H9 (cell line): Measurements from ENCODE around the gene REC114. TPM values are rescaled to one million over a fixed set of nuclear protein-coding genes. Genes with fewer than 3 reads are reported as not detected.

Source experiments
- DNase-seq: peaks from one replicate; pipeline ENCODE4 v3.0.0-alpha.2; 2017
- H2AFZ ChIP-seq: one replicate; pipeline ENCODE4 v1.6.1; 2013; ENCODE audit warnings: mild to moderate bottlenecking, low read length, control low read depth, moderate library complexity
- H2AK5ac ChIP-seq: 2 replicates; pipeline ENCODE4 v1.6.1; 2013; ENCODE audit warnings: low read length, control low read depth, mixed read lengths; ENCODE audit not compliant: insufficient read length
- H2BK120ac ChIP-seq: one replicate; pipeline ENCODE4 v1.6.1; 2013; ENCODE audit warnings: low read depth, mild to moderate bottlenecking, low read length, control low read depth, inconsistent platforms; ENCODE audit not compliant: poor library complexity, severe bottlenecking
- H2BK12ac ChIP-seq: 2 replicates; pipeline ENCODE4 v1.6.1; 2013; ENCODE audit warnings: low read length, control low read depth, mixed read lengths, low read depth; ENCODE audit not compliant: insufficient read length
- H2BK15ac ChIP-seq: 2 replicates; pipeline ENCODE4 v1.6.1; 2013; ENCODE audit warnings: low read depth, low read length, control low read depth
- H2BK20ac ChIP-seq: one replicate; pipeline ENCODE4 v1.6.1; 2013; ENCODE audit warnings: low read depth, mild to moderate bottlenecking, low read length, control low read depth, inconsistent platforms; ENCODE audit not compliant: poor library complexity, severe bottlenecking
- H2BK5ac ChIP-seq: 2 replicates; pipeline ENCODE4 v1.6.1; 2013; ENCODE audit warnings: low read length, control low read depth, mixed read lengths; ENCODE audit not compliant: insufficient read length
- H3K14ac ChIP-seq: 2 replicates; pipeline ENCODE4 v1.6.1; 2013; ENCODE audit warnings: low read length, control low read depth; ENCODE audit not compliant: insufficient read depth
- H3K18ac ChIP-seq: 2 replicates; pipeline ENCODE4 v1.6.1; 2013; ENCODE audit warnings: low read depth, mild to moderate bottlenecking, mixed read lengths, low read length, control low read depth; ENCODE audit not compliant: insufficient read length
- H3K23ac ChIP-seq: 2 replicates; pipeline ENCODE4 v1.6.1; 2013; ENCODE audit warnings: low read length, control low read depth, mixed read lengths, low read depth; ENCODE audit not compliant: insufficient read length
- H3K23me2 ChIP-seq: 2 replicates; pipeline ENCODE4 v1.6.1; 2013; ENCODE audit warnings: low read depth, mild to moderate bottlenecking, mixed read lengths, low read length, control low read depth; ENCODE audit not compliant: insufficient read length, poor library complexity, severe bottlenecking
- H3K27ac ChIP-seq: 2 replicates; pipeline ENCODE4 v1.5.1; 2013; ENCODE audit warnings: low read length, control low read depth, mixed read lengths, low read depth; ENCODE audit not compliant: insufficient read length
- H3K27me3 ChIP-seq: 2 replicates; pipeline ENCODE4 v1.6.1; 2013; ENCODE audit warnings: low read length, control low read depth, inconsistent platforms; ENCODE audit not compliant: insufficient read depth
- H3K4ac ChIP-seq: 2 replicates; pipeline ENCODE4 v1.6.1; 2013; ENCODE audit warnings: low read depth, mild to moderate bottlenecking, control low read depth, inconsistent platforms, low read length, moderate library complexity
- H3K4me1 ChIP-seq: 2 replicates; pipeline ENCODE4 v1.6.1; 2013; ENCODE audit warnings: low read length, control low read depth, inconsistent platforms; ENCODE audit not compliant: insufficient read depth
- H3K4me2 ChIP-seq: 2 replicates; pipeline ENCODE4 v1.6.1; 2013; ENCODE audit warnings: low read length, control low read depth, mixed read lengths; ENCODE audit not compliant: insufficient read length, insufficient read depth
- H3K56ac ChIP-seq: 2 replicates; pipeline ENCODE4 v1.6.1; 2013; ENCODE audit warnings: low read depth, mild to moderate bottlenecking, mixed read lengths, low read length, control low read depth; ENCODE audit not compliant: insufficient read length
- H3K79me1 ChIP-seq: 2 replicates; pipeline ENCODE4 v1.6.1; 2013; ENCODE audit warnings: low read depth, mild to moderate bottlenecking, moderate library complexity, low read length, control low read depth, inconsistent platforms; ENCODE audit not compliant: insufficient read depth, poor library complexity, severe bottlenecking
- H3K79me2 ChIP-seq: 2 replicates; pipeline ENCODE4 v1.6.1; 2013; ENCODE audit warnings: low read length, control low read depth, inconsistent platforms; ENCODE audit not compliant: insufficient read depth
- H3K9ac ChIP-seq: 2 replicates; pipeline ENCODE4 v1.6.1; 2013; ENCODE audit warnings: low read length, control low read depth, mixed read lengths; ENCODE audit not compliant: insufficient read length; ENCODE audit errors: extremely low read depth
- H3K9me3 ChIP-seq: one replicate; pipeline ENCODE4 v1.6.1; 2013; ENCODE audit warnings: low read depth, low read length, inconsistent platforms; ENCODE audit not compliant: control insufficient read depth
- H3T11ph ChIP-seq: one replicate; pipeline ENCODE4 v1.6.1; 2013; ENCODE audit warnings: mild to moderate bottlenecking, low read length, control low read depth, inconsistent platforms
- H4K20me1 ChIP-seq: one replicate; pipeline ENCODE4 v1.6.1; 2013; ENCODE audit not compliant: control insufficient read depth, insufficient read length, insufficient read depth
- H4K5ac ChIP-seq: 2 replicates; pipeline ENCODE4 v1.6.1; 2013; ENCODE audit warnings: low read depth, mild to moderate bottlenecking, mixed read lengths, low read length, control low read depth; ENCODE audit not compliant: insufficient read length
- H4K8ac ChIP-seq: replicated peaks from 2 replicates; pipeline ENCODE4 v1.6.1; 2013; ENCODE audit warnings: low read length, control low read depth, mixed read lengths, low read depth; ENCODE audit not compliant: insufficient read length
- H4K91ac ChIP-seq: 2 replicates; pipeline ENCODE4 v1.6.1; 2013; ENCODE audit warnings: low read depth, mild to moderate bottlenecking, moderate library complexity, mixed read lengths, low read length, control low read depth; ENCODE audit not compliant: insufficient read length
- H3K27ac Mint-ChIP-seq, 3 experiments: 2 replicates in 2 of 3; 3 replicates in 1 of 3; pipeline ENCODE4 v1.8.0; 2020 to 2021; ENCODE audit warnings: mixed read lengths in 3 of 3, mild to moderate bottlenecking in 1 of 3, moderate library complexity in 1 of 3
- H3K27me3 Mint-ChIP-seq: 2 replicates; pipeline ENCODE4 v1.8.0; 2021; ENCODE audit warnings: low read depth, mild to moderate bottlenecking, moderate library complexity, mixed read lengths
- H3K36me3 Mint-ChIP-seq, 3 experiments: 2 replicates in 2 of 3; 3 replicates in 1 of 3; pipeline ENCODE4 v1.8.0; 2020 to 2021; ENCODE audit warnings: low read depth in 3 of 3, mixed read lengths in 3 of 3; ENCODE audit not compliant: insufficient read depth in 1 of 3
- H3K4me1 Mint-ChIP-seq, 2 experiments: 2 replicates each; pipeline ENCODE4 v1.8.0; 2020; ENCODE audit warnings: mixed read lengths in 2 of 2
- H3K4me3 Mint-ChIP-seq, 2 experiments: 2 replicates in 1 of 2; 3 replicates in 1 of 2; pipeline ENCODE4 v1.8.0; 2020 to 2021; ENCODE audit warnings: mild to moderate bottlenecking in 2 of 2, mixed read lengths in 2 of 2, moderate library complexity in 1 of 2
- H3K9me3 Mint-ChIP-seq, 2 experiments: 2 replicates in 1 of 2; 3 replicates in 1 of 2; pipeline ENCODE4 v1.8.0; 2020; ENCODE audit warnings: mild to moderate bottlenecking in 2 of 2, mixed read lengths in 2 of 2, moderate library complexity in 1 of 2
- CTCF ChIP-seq: fragments of 200-600 bp; sonication (generic); conservative IDR thresholded peaks from 3 replicates; pipeline ENCODE4 v1.8.0; 2021; ENCODE audit warnings: antibody characterized with exemption, mild to moderate bottlenecking
- WGBS: extraction: QIAGEN DNeasy Blood & Tissue Kit; methylation state at CpG from one replicate; pipeline ENCODE4 v1.1.7; 2013; ENCODE audit warnings: missing lambda C conversion rate, low lambda C conversion rate, mixed read lengths; ENCODE audit not compliant: insufficient read length; ENCODE audit errors: extremely low coverage; 5-methylcytosine and 5-hydroxymethylcytosine counted together
- total RNA-seq: library from RNA; stranded (reverse); gene quantifications from 2 replicates; pipeline ENCODE4 v1.2.1, GENCODE V29; 2021

REC114 gene
- total RNA-seq, 1 experiment from 2014 or later, result not detected

- Histone ChIP-seq H4K5ac (no peak overlapping the region), H3K27ac (no peak overlapping the region), H2BK120ac (no peak overlapping the region), H4K8ac (no peak overlapping the region), H4K91ac (no peak overlapping the region), H2BK12ac (no peak overlapping the region), H2AFZ (no peak overlapping the region), H2BK5ac (no peak overlapping the region), H4K20me1 (peaks cover 5% of the 10 kb centered on the region), H3K23me2 (no peaks in the 10 kb centered on the region), H3K9ac (no peak overlapping the region), H3K79me1 (no peaks in the 10 kb centered on the region), H3T11ph (no peak overlapping the region), H3K27me3 (no peaks in the 10 kb centered on the region), H3K4ac (no peak overlapping the region), H3K56ac (no peak overlapping the region), H3K4me1 (peaks cover 10% of the 10 kb centered on the region), H3K18ac (no peak overlapping the region), H3K4me2 (no peak overlapping the region), H2BK15ac (no peak overlapping the region), H2BK20ac (no peak overlapping the region), H3K79me2 (no peaks in the 10 kb centered on the region), H3K23ac (no peak overlapping the region), H3K14ac (no peak overlapping the region), H2AK5ac (no peak overlapping the region), H3K9me3 (no peaks in the 10 kb centered on the region)
- Mint-ChIP-seq H3K4me3 (no peak overlapping the region), H3K9me3 (no peaks in the 10 kb centered on the region), H3K4me1 (peaks cover 26 to 32% of the 10 kb centered on the region in 2 experiments), H3K27ac (peak overlapping the region in 1 of 3 experiments; percentile 22; a peak in 1 of 7 replicates), H3K36me3 (peaks cover 2 to 19% (median 15%) of the 10 kb centered on the region in 3 experiments; a peak in 5 of 7 replicates), H3K27me3 (no peaks in the 10 kb centered on the region)
- DNase-seq, result no peak
- no peak for TF ChIP-seq CTCF
- no CpG with 5 or more reads among the region's 4 CpGs for WGBS
Observed at GRCh38 chr15:73555080-73555479, 112.1 kb downstream of the REC114 start.
